Measurements from ENCODE around the gene BMAL1.

GRCh38 chr11:13324141-13324540 is 46.6 kb downstream of the BMAL1 start:
- TF ChIP-seq POLR2A (IDR thresholded peaks at IDR 0.05) (no peak), CTCF (IDR thresholded peaks at IDR 0.05 in 8 of 11, conservative IDR thresholded peaks at IDR 0.05 in 3 of 11) (no peak), POLR2AphosphoS5 (IDR thresholded peaks at IDR 0.05) (no peak)
